Astrocyte (in vitro differentiated cells and primary cell): Measurements from ENCODE around the gene PNPO.

Source experiments
- EZH2 ChIP-seq: IDR thresholded peaks from 2 replicates; pipeline ENCODE4 v1.6.1; 2012; ENCODE audit warnings: mild to moderate bottlenecking, low read length, inconsistent platforms; ENCODE audit not compliant: insufficient read depth
- TF ChIP-seq, protein P1 (sequence below): IDR thresholded peaks from 2 replicates; pipeline ENCODE4 v1.5.1; 2011; ENCODE audit warnings: low read depth, mild to moderate bottlenecking, inconsistent platforms, low read length, moderate library complexity; ENCODE audit not compliant: insufficient read depth

GRCh38 chr17:47925678-47925988 lies 15.7 kb upstream of the PNPO start:
- TF ChIP-seq, protein P1, sequence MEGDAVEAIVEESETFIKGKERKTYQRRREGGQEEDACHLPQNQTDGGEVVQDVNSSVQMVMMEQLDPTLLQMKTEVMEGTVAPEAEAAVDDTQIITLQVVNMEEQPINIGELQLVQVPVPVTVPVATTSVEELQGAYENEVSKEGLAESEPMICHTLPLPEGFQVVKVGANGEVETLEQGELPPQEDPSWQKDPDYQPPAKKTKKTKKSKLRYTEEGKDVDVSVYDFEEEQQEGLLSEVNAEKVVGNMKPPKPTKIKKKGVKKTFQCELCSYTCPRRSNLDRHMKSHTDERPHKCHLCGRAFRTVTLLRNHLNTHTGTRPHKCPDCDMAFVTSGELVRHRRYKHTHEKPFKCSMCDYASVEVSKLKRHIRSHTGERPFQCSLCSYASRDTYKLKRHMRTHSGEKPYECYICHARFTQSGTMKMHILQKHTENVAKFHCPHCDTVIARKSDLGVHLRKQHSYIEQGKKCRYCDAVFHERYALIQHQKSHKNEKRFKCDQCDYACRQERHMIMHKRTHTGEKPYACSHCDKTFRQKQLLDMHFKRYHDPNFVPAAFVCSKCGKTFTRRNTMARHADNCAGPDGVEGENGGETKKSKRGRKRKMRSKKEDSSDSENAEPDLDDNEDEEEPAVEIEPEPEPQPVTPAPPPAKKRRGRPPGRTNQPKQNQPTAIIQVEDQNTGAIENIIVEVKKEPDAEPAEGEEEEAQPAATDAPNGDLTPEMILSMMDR, result no peak
- TF ChIP-seq EZH2, result no peak
